WERI-Rb-1 (cell line): ENCODE measurements around the gene CTR9.

Experiments
- DNase-seq: peaks from one replicate; pipeline ENCODE4 v3.0.0-alpha.2; 2020
- H3K27ac ChIP-seq: fragments of 250-450 bp; sonication (Bioruptor Pico); 2 replicates; pipeline ENCODE4 v1.5.1; 2020; ENCODE audit warnings: mild to moderate bottlenecking, moderate library complexity
- H3K27me3 ChIP-seq: fragments of 250-450 bp; sonication (Bioruptor Pico); 2 replicates; pipeline ENCODE4 v1.5.1; 2021; ENCODE audit warnings: mild to moderate bottlenecking, low read depth, moderate library complexity; ENCODE audit not compliant: insufficient read depth, severe bottlenecking
- H3K36me3 ChIP-seq: fragments of 250-450 bp; sonication (Bioruptor Pico); 2 replicates; pipeline ENCODE4 v1.5.1; 2020; ENCODE audit warnings: mild to moderate bottlenecking, moderate library complexity
- H3K4me3 ChIP-seq: 2 replicates; pipeline ENCODE4 v1.5.1; 2011; ENCODE audit warnings: low read depth, mild to moderate bottlenecking, control low read depth, low read length
- H3K9me3 ChIP-seq: fragments of 250-450 bp; sonication (Bioruptor Pico); 2 replicates; pipeline ENCODE4 v1.5.1; 2021; ENCODE audit warnings: mild to moderate bottlenecking, moderate library complexity; ENCODE audit not compliant: severe bottlenecking
- CTCF ChIP-seq: IDR thresholded peaks from 2 replicates; pipeline ENCODE4 v1.5.1; 2011; ENCODE audit warnings: low read depth, mild to moderate bottlenecking, control low read depth, inconsistent platforms, low read length

The CTR9 gene

GRCh38 chr11:10777806-10778205 lies 26.8 kb downstream of the CTR9 start:
- Histone ChIP-seq H3K4me3 (no peak overlapping the region), H3K27ac (no peak overlapping the region), H3K9me3 (no peaks in the 10 kb centered on the region), H3K36me3 (peaks cover 51% of the 10 kb centered on the region), H3K27me3 (no peaks in the 10 kb centered on the region)
- TF ChIP-seq CTCF = no peak
- no peak for DNase-seq

- no peak overlapping the region for H3K27ac ChIP-seq
- no peak overlapping the region for H3K4me3 ChIP-seq
- no peak for DNase-seq
- no peaks in the 10 kb centered on the region for H3K27me3 ChIP-seq
- H3K9me3 ChIP-seq = no peaks in the 10 kb centered on the region
- H3K36me3 ChIP-seq = peaks cover 45% of the 10 kb centered on the region
- no peak for TF ChIP-seq CTCF
These were observed 27.3 kb downstream of the CTR9 start for GRCh38 chr11:10778217-10778970.

- no peak for DNase-seq
- Histone ChIP-seq H3K9me3 (no peaks in the 10 kb centered on the region), H3K27ac (no peak overlapping the region), H3K4me3 (no peak overlapping the region), H3K36me3 (peaks cover 38% of the 10 kb centered on the region), H3K27me3 (no peaks in the 10 kb centered on the region)
- TF ChIP-seq CTCF = no peak
These were observed 28.0 kb downstream of the CTR9 start for GRCh38 chr11:10779086-10779485.

- H3K9me3 ChIP-seq = no peaks in the 10 kb centered on the region
- H3K36me3 ChIP-seq = peaks cover 34% of the 10 kb centered on the region
- no peak for DNase-seq
- no peak overlapping the region for H3K4me3 ChIP-seq
- TF ChIP-seq CTCF = no peak
- no peaks in the 10 kb centered on the region for H3K27me3 ChIP-seq
- H3K27ac ChIP-seq = no peak overlapping the region
These were observed 29.0 kb downstream of the CTR9 start for GRCh38 chr11:10780040-10780439.

- H3K27me3 ChIP-seq = no peaks in the 10 kb centered on the region
- H3K9me3 ChIP-seq = no peaks in the 10 kb centered on the region
- no peak for TF ChIP-seq CTCF
- peaks cover under 1% of the 10 kb centered on the region; the same call in 1 of the 2 replicates for H3K36me3 ChIP-seq
- H3K4me3 ChIP-seq = no peak overlapping the region
- no peak overlapping the region for H3K27ac ChIP-seq
- no peak for DNase-seq
These were observed 33.4 kb downstream of the CTR9 start for GRCh38 chr11:10784232-10785145.
